HepG2 (cell line): ENCODE results near the gene MED15. TPM values are rescaled to one million over a fixed set of nuclear protein-coding genes. Genes with fewer than 3 reads are reported as not detected.

ENCODE experiments used
- ATAC-seq: fragments of 200-7000 bp; cut with Tn5 transposase; 3 replicates; pipeline ENCODE4 v1.9.1; 2020; ENCODE audit warnings: mild to moderate bottlenecking, moderate library complexity
- BruUV-seq: library from RNA; stranded (reverse); fragments of 400-500 nt; replicated peaks from 2 replicates; lab custom pipeline; 2021; lab: Mats Ljungman, UMichigan
- CTCF ChIA-PET: fragments of 300-600 bp; formaldehyde crosslinking; extraction: SDS; loops from one replicate; lab custom pipeline; 2021; ENCODE audit warnings: low total read pairs, inconsistent platforms, low intra/inter-chr PET ratio; lab: Yijun Ruan, JAX
- POLR2A ChIA-PET: fragments of 350-600 bp; sonication (Branson Sonifier 250); formaldehyde crosslinking; loops from one replicate; lab custom pipeline; 2020; ENCODE audit warnings: antibody characterized with exemption, inconsistent platforms; lab: Yijun Ruan, JAX
- DNase-seq: peaks from one replicate; pipeline ENCODE4 v3.0.0-alpha.2; 2015; ENCODE audit warnings: low spot score
- FAIRE-seq: peaks from 3 replicates; lab custom pipeline; 2011; peaks lifted over from hg19 to GRCh38; lab: Jason Lieb, UNC
- H2AFZ ChIP-seq: one replicate; pipeline ENCODE4 v1.6.1; 2011; ENCODE audit warnings: low read length, inconsistent platforms
- H3K27ac ChIP-seq: fragments of 300-600 bp; 3 replicates; pipeline ENCODE4 v1.8.0; 2011; ENCODE audit warnings: mixed run types, mild to moderate bottlenecking, mixed read lengths, low read length, inconsistent platforms; ENCODE audit not compliant: insufficient read depth; ENCODE audit errors: extremely low read length
- H3K27me3 ChIP-seq, 2 experiments: fragments of 200-600 bp in 1 of 2; 2 replicates in 1 of 2; 3 replicates in 1 of 2; pipeline versions ENCODE4 v1.6.0 to v1.8.0; 2011; ENCODE audit warnings: low read length in 2 of 2, mild to moderate bottlenecking in 2 of 2, moderate library complexity in 2 of 2, inconsistent platforms in 1 of 2; ENCODE audit not compliant: insufficient read depth in 2 of 2, control insufficient read depth in 1 of 2
- H3K36me3 ChIP-seq, 2 experiments: fragments of 200-600 bp in 1 of 2; replicated peaks in 1 of 2; 2 replicates in 1 of 2; 3 replicates in 1 of 2; pipeline versions ENCODE4 v1.5.1 to v1.8.0; 2011; ENCODE audit warnings: low read length in 2 of 2, inconsistent platforms in 1 of 2; ENCODE audit not compliant: insufficient read depth in 2 of 2, control insufficient read depth in 1 of 2
- H3K4me1 ChIP-seq: 2 replicates; pipeline ENCODE4 v1.5.1; 2012; ENCODE audit warnings: low read length, inconsistent platforms; ENCODE audit not compliant: insufficient read depth
- H3K4me2 ChIP-seq: 2 replicates; pipeline ENCODE4 v1.6.0; 2011; ENCODE audit warnings: low read depth, low read length, inconsistent platforms
- H3K4me3 ChIP-seq, 3 experiments: fragments of 200-600 bp in 1 of 3; sonication (generic), shearing (Covaris generic) in 1 of 3; replicated peaks in 1 of 3; 2 replicates each; pipeline ENCODE4 v1.5.1; 2011 to 2016; ENCODE audit warnings: low read length in 3 of 3, inconsistent platforms in 2 of 3, low read depth in 2 of 3, mild to moderate bottlenecking in 2 of 3, control low read depth in 1 of 3, mixed read lengths in 1 of 3; ENCODE audit not compliant: insufficient read depth in 1 of 3
- H3K79me2 ChIP-seq: one replicate; pipeline ENCODE4 v1.6.1; 2011; ENCODE audit warnings: low read length, inconsistent platforms; ENCODE audit not compliant: insufficient read depth
- H3K9ac ChIP-seq: 2 replicates; pipeline ENCODE4 v1.6.0; 2011; ENCODE audit warnings: mild to moderate bottlenecking, low read depth, low read length, inconsistent platforms; ENCODE audit not compliant: insufficient read depth
- H3K9me3 ChIP-seq: 2 replicates; pipeline ENCODE4 v1.5.1; 2012; ENCODE audit warnings: mild to moderate bottlenecking, low read length
- H4K20me1 ChIP-seq: 2 replicates; pipeline ENCODE4 v1.6.0; 2011; ENCODE audit warnings: inconsistent platforms, mild to moderate bottlenecking, low read length, moderate library complexity; ENCODE audit not compliant: insufficient read depth
- ARNT ChIP-seq: fragments of 450-650 bp; IDR thresholded peaks from 2 replicates; pipeline ENCODE4 v1.6.1; 2017
- KLF13 ChIP-seq: sonication (generic); formaldehyde crosslinking; IDR thresholded peaks from 2 replicates; pipeline ENCODE4 v1.4.0; 2020; ENCODE audit warnings: mild to moderate bottlenecking, missing genetic modification reagents
- MBD4 ChIP-seq: IDR thresholded peaks from 2 replicates; pipeline ENCODE4 v1.6.1; 2012; ENCODE audit warnings: low read length, inconsistent platforms, borderline replicate concordance
- NFYB ChIP-seq: sonication (generic); formaldehyde crosslinking; IDR thresholded peaks from 2 replicates; pipeline ENCODE4 v1.4.0; 2020; ENCODE audit warnings: missing genetic modification reagents
- SMARCC2 ChIP-seq: fragments of 450-650 bp; IDR thresholded peaks from 2 replicates; pipeline ENCODE4 v1.6.1; 2017; ENCODE audit warnings: antibody characterized with exemption, mild to moderate bottlenecking
- ZNF256 ChIP-seq: sonication (generic); formaldehyde crosslinking; conservative IDR thresholded peaks from 2 replicates; pipeline ENCODE4 v1.4.0; 2020; ENCODE audit warnings: missing genetic modification reagents
- ZNF776 ChIP-seq: sonication (generic); formaldehyde crosslinking; IDR thresholded peaks from 2 replicates; pipeline ENCODE4 v1.4.0; 2020; ENCODE audit warnings: mild to moderate bottlenecking, missing genetic modification reagents
- WGBS: methylation state at CpG from one replicate; pipeline ENCODE4 v1.1.6; 2017; ENCODE audit warnings: low lambda C conversion rate; 5-methylcytosine and 5-hydroxymethylcytosine counted together
- in situ Hi-C: cut with HindIII; loops from 2 replicates; pipeline ENCODE4 v1.10.0; 2017; ENCODE audit warnings: low pct_unique_long_range_greater_than_20kb; ENCODE audit not compliant: extremely low pct_ligation_motif_present
- intact Hi-C: fragments of 100-400 bp; cut with micrococcal nuclease; formaldehyde crosslinking; loops from one replicate; pipeline ENCODE4 v1.10.0; 2022; ENCODE audit not compliant: unreplicated experiment
- polyA plus RNA-seq, 8 experiments: library from polyadenylated mRNA; depleted of rRNA in 3 of 8; stranded (reverse) in 7 of 8; unstranded in 1 of 8; fragments of >200 nt; fragmentation: Illumina TruSeq in 4 of 8; extraction: Trizol in 4 of 8; gene quantifications; 2 replicates each; pipeline versions ENCODE4 v1.2.1 to v1.2.3, GENCODE V29; 2011 to 2016; ENCODE audit warnings: low read depth in 4 of 8, missing spikeins in 1 of 8, mixed read lengths in 1 of 8; ENCODE audit not compliant: insufficient read depth in 1 of 8
- total RNA-seq, 5 experiments: library from RNA; depleted of rRNA; stranded (reverse); fragments of >200 nt; fragmentation: Illumina TruSeq; extraction: Trizol; gene quantifications; 2 replicates each; pipeline ENCODE4 v1.2.3, GENCODE V29; 2016; ENCODE audit warnings: low read depth in 1 of 5
- TF ChIP-seq, protein P1 (sequence below): sonication (generic); formaldehyde crosslinking; IDR thresholded peaks from 2 replicates; pipeline ENCODE4 v1.8.1; 2022; ENCODE audit warnings: low read depth, mild to moderate bottlenecking, missing genetic modification reagents
- TF ChIP-seq, protein P2 (sequence below): sonication (generic); formaldehyde crosslinking; IDR thresholded peaks from 2 replicates; pipeline ENCODE4 v1.8.1; 2023; ENCODE audit warnings: mild to moderate bottlenecking, moderate library complexity, missing genetic modification reagents
- TF ChIP-seq, protein P3 (sequence below): sonication (generic); formaldehyde crosslinking; IDR thresholded peaks from one replicate; pipeline ENCODE4 v1.5.1; 2020; ENCODE audit warnings: mild to moderate bottlenecking, missing genetic modification reagents; ENCODE audit errors: not compliant biosample characterization
- TF ChIP-seq, protein P4 (sequence below): sonication (generic); formaldehyde crosslinking; IDR thresholded peaks from 2 replicates; pipeline ENCODE4 v1.4.0; 2020; ENCODE audit warnings: missing genetic modification reagents, borderline replicate concordance

Gene MED15
- total and polyA plus RNA-seq, 2 of the 13 experiments (the other 11 are each of a cell fraction or from before 2014, with no cell fraction given) = 14.3 to 27.0 TPM

DNA sequence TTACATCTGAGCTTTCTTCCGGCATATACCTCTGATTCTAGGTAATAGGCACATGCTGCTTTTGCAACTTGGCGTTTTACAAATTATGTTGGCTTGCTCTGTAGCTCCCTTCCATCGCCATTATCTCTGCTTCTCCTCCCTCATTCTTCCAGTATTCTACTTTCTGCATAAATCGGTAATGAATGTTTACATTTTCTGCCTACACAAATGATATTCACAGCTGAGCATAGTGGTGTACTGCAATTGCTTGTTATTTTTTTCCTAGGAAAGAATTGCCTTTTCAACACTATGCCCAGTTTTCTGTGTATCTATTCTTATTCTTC is 18.9 kb downstream of the MED15 start:
- WGBS = over 99% methylated on average over 4 of the region's 4 CpGs
- no peak overlapping the region for H3K9ac ChIP-seq
- ATAC-seq (no peak), DNase-seq (no peak), FAIRE-seq (no peak)
- H3K4me2 ChIP-seq = no peak overlapping the region
- peaks cover 76% of the 10 kb centered on the region for H3K79me2 ChIP-seq
- H3K9me3 ChIP-seq = no peaks in the 10 kb centered on the region
- ChIA-PET POLR2A (interaction anchor here (1.1 kb wide), 1 partner anchor 27 kb away, joined by 3 read pairs; no protein-coding TSS in a partner anchor), CTCF (no interaction called here)
- H3K4me1 ChIP-seq = peaks cover 55% of the 10 kb centered on the region
- intact Hi-C loops (no loop called here), in situ Hi-C loops (no loop called here)
- no peak overlapping the region for H2AFZ ChIP-seq
- no peak overlapping the region for H3K27ac ChIP-seq
- no peaks in the 10 kb centered on the region for H3K27me3 ChIP-seq
- no TSS peak for BruUV-seq
- H4K20me1 ChIP-seq = peaks cover 52% of the 10 kb centered on the region
- H3K4me3 ChIP-seq = no peak overlapping the region
- H3K36me3 ChIP-seq = peaks cover 10 to 52% of the 10 kb centered on the region in 2 experiments
- TF ChIP-seq, protein P1, sequence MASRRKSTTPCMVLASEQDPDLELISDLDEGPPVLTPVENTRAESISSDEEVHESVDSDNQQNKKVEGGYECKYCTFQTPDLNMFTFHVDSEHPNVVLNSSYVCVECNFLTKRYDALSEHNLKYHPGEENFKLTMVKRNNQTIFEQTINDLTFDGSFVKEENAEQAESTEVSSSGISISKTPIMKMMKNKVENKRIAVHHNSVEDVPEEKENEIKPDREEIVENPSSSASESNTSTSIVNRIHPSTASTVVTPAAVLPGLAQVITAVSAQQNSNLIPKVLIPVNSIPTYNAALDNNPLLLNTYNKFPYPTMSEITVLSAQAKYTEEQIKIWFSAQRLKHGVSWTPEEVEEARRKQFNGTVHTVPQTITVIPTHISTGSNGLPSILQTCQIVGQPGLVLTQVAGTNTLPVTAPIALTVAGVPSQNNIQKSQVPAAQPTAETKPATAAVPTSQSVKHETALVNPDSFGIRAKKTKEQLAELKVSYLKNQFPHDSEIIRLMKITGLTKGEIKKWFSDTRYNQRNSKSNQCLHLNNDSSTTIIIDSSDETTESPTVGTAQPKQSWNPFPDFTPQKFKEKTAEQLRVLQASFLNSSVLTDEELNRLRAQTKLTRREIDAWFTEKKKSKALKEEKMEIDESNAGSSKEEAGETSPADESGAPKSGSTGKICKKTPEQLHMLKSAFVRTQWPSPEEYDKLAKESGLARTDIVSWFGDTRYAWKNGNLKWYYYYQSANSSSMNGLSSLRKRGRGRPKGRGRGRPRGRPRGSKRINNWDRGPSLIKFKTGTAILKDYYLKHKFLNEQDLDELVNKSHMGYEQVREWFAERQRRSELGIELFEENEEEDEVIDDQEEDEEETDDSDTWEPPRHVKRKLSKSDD = no peak
- TF ChIP-seq, protein P2, sequence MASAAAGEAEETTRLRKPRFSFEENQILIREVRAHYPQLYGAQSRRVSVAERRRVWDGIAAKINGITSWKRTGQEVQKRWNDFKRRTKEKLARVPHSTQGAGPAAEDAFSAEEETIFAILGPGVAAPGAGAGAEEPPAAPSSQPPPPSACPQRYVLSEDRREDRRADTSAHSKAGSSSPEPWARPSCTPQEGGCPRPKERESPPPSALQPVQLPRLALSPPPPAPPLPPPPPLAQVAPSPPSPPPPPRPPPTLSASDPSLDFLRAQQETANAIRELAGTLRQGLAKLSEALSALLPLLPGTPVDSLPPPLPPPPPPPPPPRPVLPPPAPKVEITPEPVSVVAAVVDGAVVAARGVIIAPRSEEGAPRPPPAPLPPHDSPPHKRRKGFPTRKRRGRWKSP (CRISPR knock-in tag) = no peak
- TF ChIP-seq ZNF776 (no peak), MBD4 (no peak), SMARCC2 (no peak), ZNF256 (no peak), ARNT (no peak), NFYB (CRISPR knock-in tag) (no peak), KLF13 (CRISPR knock-in tag) (no peak)
- TF ChIP-seq, protein P3, sequence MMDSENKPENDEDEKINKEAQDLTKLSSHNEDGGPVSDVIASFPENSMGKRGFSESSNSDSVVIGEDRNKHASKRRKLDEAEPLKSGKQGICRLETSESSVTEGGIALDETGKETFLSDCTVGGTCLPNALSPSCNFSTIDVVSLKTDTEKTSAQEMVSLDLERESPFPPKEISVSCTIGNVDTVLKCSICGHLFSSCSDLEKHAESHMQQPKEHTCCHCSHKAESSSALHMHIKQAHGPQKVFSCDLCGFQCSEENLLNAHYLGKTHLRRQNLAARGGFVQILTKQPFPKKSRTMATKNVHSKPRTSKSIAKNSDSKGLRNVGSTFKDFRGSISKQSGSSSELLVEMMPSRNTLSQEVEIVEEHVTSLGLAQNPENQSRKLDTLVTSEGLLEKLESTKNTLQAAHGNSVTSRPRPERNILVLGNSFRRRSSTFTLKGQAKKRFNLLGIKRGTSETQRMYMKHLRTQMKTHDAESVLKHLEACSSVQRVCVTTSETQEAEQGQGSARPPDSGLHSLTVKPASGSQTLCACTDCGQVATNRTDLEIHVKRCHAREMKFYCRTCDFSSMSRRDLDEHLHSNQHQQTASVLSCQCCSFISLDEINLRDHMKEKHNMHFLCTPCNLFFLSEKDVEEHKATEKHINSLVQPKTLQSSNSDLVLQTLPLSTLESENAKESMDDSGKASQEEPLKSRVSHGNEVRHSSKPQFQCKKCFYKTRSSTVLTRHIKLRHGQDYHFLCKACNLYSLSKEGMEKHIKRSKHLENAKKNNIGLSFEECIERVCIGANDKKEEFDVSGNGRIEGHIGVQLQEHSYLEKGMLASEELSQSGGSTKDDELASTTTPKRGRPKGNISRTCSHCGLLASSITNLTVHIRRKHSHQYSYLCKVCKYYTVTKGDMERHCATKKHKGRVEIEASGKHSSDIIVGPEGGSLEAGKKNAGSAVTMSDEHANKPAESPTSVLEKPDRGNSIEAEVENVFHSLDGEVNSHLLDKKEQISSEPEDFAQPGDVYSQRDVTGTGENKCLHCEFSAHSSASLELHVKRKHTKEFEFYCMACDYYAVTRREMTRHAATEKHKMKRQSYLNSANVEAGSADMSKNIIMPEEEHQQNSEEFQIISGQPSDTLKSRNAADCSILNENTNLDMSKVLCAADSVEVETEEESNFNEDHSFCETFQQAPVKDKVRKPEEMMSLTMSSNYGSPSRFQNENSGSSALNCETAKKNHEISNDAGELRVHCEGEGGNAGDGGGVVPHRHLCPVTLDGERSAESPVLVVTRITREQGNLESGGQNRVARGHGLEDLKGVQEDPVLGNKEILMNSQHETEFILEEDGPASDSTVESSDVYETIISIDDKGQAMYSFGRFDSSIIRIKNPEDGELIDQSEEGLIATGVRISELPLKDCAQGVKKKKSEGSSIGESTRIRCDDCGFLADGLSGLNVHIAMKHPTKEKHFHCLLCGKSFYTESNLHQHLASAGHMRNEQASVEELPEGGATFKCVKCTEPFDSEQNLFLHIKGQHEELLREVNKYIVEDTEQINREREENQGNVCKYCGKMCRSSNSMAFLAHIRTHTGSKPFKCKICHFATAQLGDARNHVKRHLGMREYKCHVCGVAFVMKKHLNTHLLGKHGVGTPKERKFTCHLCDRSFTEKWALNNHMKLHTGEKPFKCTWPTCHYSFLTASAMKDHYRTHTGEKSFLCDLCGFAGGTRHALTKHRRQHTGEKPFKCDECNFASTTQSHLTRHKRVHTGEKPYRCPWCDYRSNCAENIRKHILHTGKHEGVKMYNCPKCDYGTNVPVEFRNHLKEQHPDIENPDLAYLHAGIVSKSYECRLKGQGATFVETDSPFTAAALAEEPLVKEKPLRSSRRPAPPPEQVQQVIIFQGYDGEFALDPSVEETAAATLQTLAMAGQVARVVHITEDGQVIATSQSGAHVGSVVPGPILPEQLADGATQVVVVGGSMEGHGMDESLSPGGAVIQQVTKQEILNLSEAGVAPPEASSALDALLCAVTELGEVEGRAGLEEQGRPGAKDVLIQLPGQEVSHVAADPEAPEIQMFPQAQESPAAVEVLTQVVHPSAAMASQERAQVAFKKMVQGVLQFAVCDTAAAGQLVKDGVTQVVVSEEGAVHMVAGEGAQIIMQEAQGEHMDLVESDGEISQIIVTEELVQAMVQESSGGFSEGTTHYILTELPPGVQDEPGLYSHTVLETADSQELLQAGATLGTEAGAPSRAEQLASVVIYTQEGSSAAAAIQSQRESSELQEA = no peak
- TF ChIP-seq, protein P4, sequence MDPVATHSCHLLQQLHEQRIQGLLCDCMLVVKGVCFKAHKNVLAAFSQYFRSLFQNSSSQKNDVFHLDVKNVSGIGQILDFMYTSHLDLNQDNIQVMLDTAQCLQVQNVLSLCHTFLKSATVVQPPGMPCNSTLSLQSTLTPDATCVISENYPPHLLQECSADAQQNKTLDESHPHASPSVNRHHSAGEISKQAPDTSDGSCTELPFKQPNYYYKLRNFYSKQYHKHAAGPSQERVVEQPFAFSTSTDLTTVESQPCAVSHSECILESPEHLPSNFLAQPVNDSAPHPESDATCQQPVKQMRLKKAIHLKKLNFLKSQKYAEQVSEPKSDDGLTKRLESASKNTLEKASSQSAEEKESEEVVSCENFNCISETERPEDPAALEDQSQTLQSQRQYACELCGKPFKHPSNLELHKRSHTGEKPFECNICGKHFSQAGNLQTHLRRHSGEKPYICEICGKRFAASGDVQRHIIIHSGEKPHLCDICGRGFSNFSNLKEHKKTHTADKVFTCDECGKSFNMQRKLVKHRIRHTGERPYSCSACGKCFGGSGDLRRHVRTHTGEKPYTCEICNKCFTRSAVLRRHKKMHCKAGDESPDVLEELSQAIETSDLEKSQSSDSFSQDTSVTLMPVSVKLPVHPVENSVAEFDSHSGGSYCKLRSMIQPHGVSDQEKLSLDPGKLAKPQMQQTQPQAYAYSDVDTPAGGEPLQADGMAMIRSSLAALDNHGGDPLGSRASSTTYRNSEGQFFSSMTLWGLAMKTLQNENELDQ (CRISPR knock-in tag) = no peak
